Breast epithelium (tissue), 4 donors: Measurements from ENCODE around the gene MYL9. TPM values are rescaled to one million over a fixed set of nuclear protein-coding genes. Genes with fewer than 3 reads are reported as not detected.
"Not testable (repeated sequence)": the region's sequence is repeated elsewhere in the genome, so short reads cannot be mapped to it uniquely, and the experiment has no call there.

ENCODE experiments used
- DNase-seq, 2 donors: peaks; one replicate each; pipeline ENCODE4 v3.0.0-alpha.2; 2019; ENCODE audit warnings: low spot score in 2 of 2
- H3K27ac ChIP-seq, 2 donors: fragments of 200-600 bp; sonication (generic) in 1 of 2; one replicate each; pipeline ENCODE4 v1.5.1; 2016 to 2019; ENCODE audit warnings: mild to moderate bottlenecking in 1 of 2
- H3K27me3 ChIP-seq, 2 donors: fragments of 200-600 bp; sonication (generic) in 1 of 2; one replicate each; pipeline versions ENCODE4 v1.5.1 to v1.6.0; 2017 to 2019; ENCODE audit warnings: control low read depth in 1 of 2, mild to moderate bottlenecking in 1 of 2
- H3K36me3 ChIP-seq: fragments of 200-600 bp; one replicate; pipeline ENCODE4 v1.5.1; 2019
- H3K4me1 ChIP-seq, 2 donors: fragments of 200-600 bp; sonication (generic); one replicate each; pipeline ENCODE4 v1.5.1; 2016 to 2019; ENCODE audit warnings: control low read depth in 1 of 2
- H3K4me3 ChIP-seq, 3 donors: fragments of 200-600 bp; sonication (generic); 1 replicate in 2 of 3; 2 replicates in 1 of 3; pipeline ENCODE4 v1.5.1; 2016 to 2019; ENCODE audit warnings: mild to moderate bottlenecking in 3 of 3, moderate library complexity in 2 of 3
- H3K9me3 ChIP-seq, 2 donors: fragments of 200-600 bp; sonication (generic) in 1 of 2; one replicate each; pipeline ENCODE4 v1.5.1; 2016 to 2019; ENCODE audit warnings: control low read depth in 1 of 2
- CTCF ChIP-seq, 3 donors: fragments of 450-650 bp; IDR thresholded peaks; one replicate each; pipeline ENCODE4 v1.5.1; 2016 to 2017; ENCODE audit warnings: antibody characterized with exemption in 3 of 3, mild to moderate bottlenecking in 3 of 3, moderate library complexity in 3 of 3
- POLR2A ChIP-seq: fragments of 450-650 bp; IDR thresholded peaks from one replicate; pipeline ENCODE4 v1.6.1; 2016; ENCODE audit warnings: antibody characterized with exemption, mild to moderate bottlenecking, moderate library complexity
- POLR2AphosphoS5 ChIP-seq, 3 donors: sonication (generic); formaldehyde crosslinking; IDR thresholded peaks; one replicate each; pipeline ENCODE4 v1.6.1; 2017; ENCODE audit warnings: antibody characterized with exemption in 3 of 3
- intact Hi-C: fragments of 100-400 bp; cut with DNase I; formaldehyde crosslinking; loops from one replicate; pipeline ENCODE4 v1.15.1; 2023; ENCODE audit warnings: low total_unique reads
- total RNA-seq, 3 donors: library from RNA; depleted of rRNA; stranded (reverse); fragments of >200 nt; gene quantifications; one replicate each; pipeline ENCODE4 v1.1.0, GENCODE V29; 2016

Gene MYL9
- total RNA-seq, 3 donors from 2014 or later = 72.9 to 112 (median 91.8) TPM

GRCh38 chr20:36563374-36563773, 22.1 kb downstream of the MYL9 start:
- no peaks in the 10 kb centered on the region for H3K27me3 ChIP-seq
- intact Hi-C loops = no loop called here
- no peak for DNase-seq
- peaks cover 0 to 6% of the 10 kb centered on the region in 2 donors for H3K9me3 ChIP-seq
- H3K27ac ChIP-seq = no peak overlapping the region
- TF ChIP-seq POLR2AphosphoS5 (IDR thresholded peaks at IDR 0.05) = no peak
- no peak for TF ChIP-seq CTCF (IDR thresholded peaks at IDR 0.05)
- TF ChIP-seq POLR2A = no peak
- no peaks in the 10 kb centered on the region for H3K36me3 ChIP-seq
- no peaks in the 10 kb centered on the region for H3K4me1 ChIP-seq
- no peak overlapping the region for H3K4me3 ChIP-seq

GRCh38 chr20:36564078-36564725, 22.9 kb downstream of the MYL9 start:
- DNase-seq, intact Hi-C loops, H3K4me3 ChIP-seq, H3K36me3 ChIP-seq, H3K27ac ChIP-seq, H3K4me1 ChIP-seq, H3K9me3 ChIP-seq, H3K27me3 ChIP-seq: not testable (repeated sequence)

- H3K4me1 ChIP-seq, H3K36me3 ChIP-seq, H3K9me3 ChIP-seq, H3K4me3 ChIP-seq, intact Hi-C loops, H3K27me3 ChIP-seq, DNase-seq, H3K27ac ChIP-seq: not testable (repeated sequence)
Measured at GRCh38 chr20:36564726-36565121, 23.4 kb downstream of the MYL9 start.

GRCh38 chr20:36565520-36565919, 24.2 kb downstream of the MYL9 start:
- Histone ChIP-seq H3K4me3 (no peak overlapping the region), H3K36me3 (no peaks in the 10 kb centered on the region), H3K27ac (no peak overlapping the region), H3K9me3 (peaks cover 0 to 6% of the 10 kb centered on the region in 2 donors), H3K4me1 (no peaks in the 10 kb centered on the region), H3K27me3 (no peaks in the 10 kb centered on the region)
- TF ChIP-seq POLR2AphosphoS5 (IDR thresholded peaks at IDR 0.05) = no peak
- no peak for TF ChIP-seq CTCF (IDR thresholded peaks at IDR 0.05)
- no peak for TF ChIP-seq POLR2A
- no peak for DNase-seq
- intact Hi-C loops = no loop called here

- H3K4me3 ChIP-seq = no peak overlapping the region
- intact Hi-C loops = no loop called here
Measured at GRCh38 chr20:36569847-36570429, 28.6 kb downstream of the MYL9 start.

More at GRCh38 chr20:36569847-36570429, 28.6 kb downstream of the MYL9 start:
- Histone ChIP-seq H3K27me3 (no peaks in the 10 kb centered on the region), H3K36me3 (no peaks in the 10 kb centered on the region), H3K27ac (no peak overlapping the region), H3K4me1 (peaks cover 0 to 1% of the 10 kb centered on the region in 2 donors), H3K9me3 (peaks cover 0 to 6% of the 10 kb centered on the region in 2 donors)
- no peak for DNase-seq
- TF ChIP-seq POLR2AphosphoS5 (IDR thresholded peaks at IDR 0.05) (no peak), POLR2A (no peak), CTCF (IDR thresholded peaks at IDR 0.05) (no peak)
